KMS-11 (cell line): ENCODE data around the gene NOL7.

ENCODE experiments used
- H2AFZ ChIP-seq: fragments of 200-600 bp; sonication (generic); 2 replicates; pipeline ENCODE4 v1.6.1; 2016; ENCODE audit warnings: antibody characterized with exemption, mixed run types, low read depth
- H3K27ac ChIP-seq: fragments of 200-600 bp; sonication (generic); 2 replicates; pipeline ENCODE4 v1.6.1; 2016; ENCODE audit warnings: mild to moderate bottlenecking, mixed run types
- H3K27me3 ChIP-seq: fragments of 200-600 bp; sonication (generic); 2 replicates; pipeline ENCODE4 v1.6.1; 2017; ENCODE audit warnings: mild to moderate bottlenecking, low read depth, mixed run types, moderate library complexity; ENCODE audit not compliant: insufficient read depth
- H3K36me3 ChIP-seq: fragments of 200-600 bp; sonication (generic); 2 replicates; pipeline ENCODE4 v1.6.1; 2017; ENCODE audit warnings: mild to moderate bottlenecking, mixed run types; ENCODE audit not compliant: insufficient read depth
- H3K4me1 ChIP-seq: fragments of 200-600 bp; sonication (generic); 2 replicates; pipeline ENCODE4 v1.6.1; 2016; ENCODE audit warnings: mild to moderate bottlenecking, low read depth, mixed run types; ENCODE audit not compliant: poor library complexity, severe bottlenecking
- H3K4me2 ChIP-seq: fragments of 200-600 bp; sonication (generic); 2 replicates; pipeline ENCODE4 v1.7.0; 2016; ENCODE audit warnings: mild to moderate bottlenecking, mixed run types
- H3K4me3 ChIP-seq: fragments of 200-600 bp; sonication (generic); IDR thresholded peaks from 2 replicates; pipeline ENCODE4 v1.6.1; 2017; ENCODE audit warnings: low read depth, low read length, mixed read lengths; ENCODE audit not compliant: insufficient read depth
- H3K79me2 ChIP-seq: fragments of 200-600 bp; sonication (generic); 2 replicates; pipeline ENCODE4 v1.6.1; 2016; ENCODE audit warnings: low read depth, mixed run types; ENCODE audit not compliant: insufficient read depth
- H3K9ac ChIP-seq: fragments of 200-600 bp; sonication (generic); 2 replicates; pipeline ENCODE4 v1.6.1; 2016; ENCODE audit warnings: mild to moderate bottlenecking, mixed run types
- H4K20me1 ChIP-seq: fragments of 200-600 bp; sonication (generic); 2 replicates; pipeline ENCODE4 v1.6.1; 2016; ENCODE audit warnings: mild to moderate bottlenecking, mixed run types; ENCODE audit not compliant: insufficient read depth
- TF ChIP-seq, protein P1 (sequence below): fragments of 200-600 bp; sonication (generic); conservative IDR thresholded peaks from 2 replicates; pipeline ENCODE4 v1.6.1; 2017; ENCODE audit warnings: low read depth, mild to moderate bottlenecking, antibody characterized with exemption, low read length, moderate library complexity, mixed read lengths

The NOL7 gene

DNA sequence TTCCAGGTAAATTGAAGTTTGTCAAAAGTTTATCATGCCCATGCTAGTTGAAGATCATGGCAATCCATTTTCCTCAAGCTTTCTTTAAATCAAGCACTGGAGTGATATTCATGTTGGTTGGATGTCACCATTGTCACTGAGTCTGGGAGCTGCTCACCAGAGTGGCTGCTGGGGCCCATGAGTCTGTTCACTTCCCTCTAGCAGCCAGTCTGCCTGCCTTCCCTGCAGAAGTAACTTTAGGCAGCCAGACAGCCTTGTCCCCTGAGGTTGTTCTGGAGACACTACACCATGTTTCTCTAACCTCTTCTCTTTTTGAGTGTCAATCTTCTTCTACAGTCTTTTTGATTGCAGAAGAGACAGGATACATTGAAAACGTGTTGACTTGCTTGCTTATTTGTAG lies 35.2 kb upstream of the NOL7 start:
- H3K9ac ChIP-seq = no peak overlapping the region
- no peaks in the 10 kb centered on the region; the same call in 1 of the 2 replicates for H3K79me2 ChIP-seq
- TF ChIP-seq, protein P1, sequence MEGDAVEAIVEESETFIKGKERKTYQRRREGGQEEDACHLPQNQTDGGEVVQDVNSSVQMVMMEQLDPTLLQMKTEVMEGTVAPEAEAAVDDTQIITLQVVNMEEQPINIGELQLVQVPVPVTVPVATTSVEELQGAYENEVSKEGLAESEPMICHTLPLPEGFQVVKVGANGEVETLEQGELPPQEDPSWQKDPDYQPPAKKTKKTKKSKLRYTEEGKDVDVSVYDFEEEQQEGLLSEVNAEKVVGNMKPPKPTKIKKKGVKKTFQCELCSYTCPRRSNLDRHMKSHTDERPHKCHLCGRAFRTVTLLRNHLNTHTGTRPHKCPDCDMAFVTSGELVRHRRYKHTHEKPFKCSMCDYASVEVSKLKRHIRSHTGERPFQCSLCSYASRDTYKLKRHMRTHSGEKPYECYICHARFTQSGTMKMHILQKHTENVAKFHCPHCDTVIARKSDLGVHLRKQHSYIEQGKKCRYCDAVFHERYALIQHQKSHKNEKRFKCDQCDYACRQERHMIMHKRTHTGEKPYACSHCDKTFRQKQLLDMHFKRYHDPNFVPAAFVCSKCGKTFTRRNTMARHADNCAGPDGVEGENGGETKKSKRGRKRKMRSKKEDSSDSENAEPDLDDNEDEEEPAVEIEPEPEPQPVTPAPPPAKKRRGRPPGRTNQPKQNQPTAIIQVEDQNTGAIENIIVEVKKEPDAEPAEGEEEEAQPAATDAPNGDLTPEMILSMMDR = no peak
- no peak overlapping the region for H3K4me2 ChIP-seq
- no peak overlapping the region for H2AFZ ChIP-seq
- no peaks in the 10 kb centered on the region for H4K20me1 ChIP-seq
- no peak overlapping the region for H3K27ac ChIP-seq
- H3K36me3 ChIP-seq = no peaks in the 10 kb centered on the region
- peaks cover 7% of the 10 kb centered on the region for H3K4me1 ChIP-seq
- no peak overlapping the region for H3K4me3 ChIP-seq
- no peaks in the 10 kb centered on the region for H3K27me3 ChIP-seq

DNA sequence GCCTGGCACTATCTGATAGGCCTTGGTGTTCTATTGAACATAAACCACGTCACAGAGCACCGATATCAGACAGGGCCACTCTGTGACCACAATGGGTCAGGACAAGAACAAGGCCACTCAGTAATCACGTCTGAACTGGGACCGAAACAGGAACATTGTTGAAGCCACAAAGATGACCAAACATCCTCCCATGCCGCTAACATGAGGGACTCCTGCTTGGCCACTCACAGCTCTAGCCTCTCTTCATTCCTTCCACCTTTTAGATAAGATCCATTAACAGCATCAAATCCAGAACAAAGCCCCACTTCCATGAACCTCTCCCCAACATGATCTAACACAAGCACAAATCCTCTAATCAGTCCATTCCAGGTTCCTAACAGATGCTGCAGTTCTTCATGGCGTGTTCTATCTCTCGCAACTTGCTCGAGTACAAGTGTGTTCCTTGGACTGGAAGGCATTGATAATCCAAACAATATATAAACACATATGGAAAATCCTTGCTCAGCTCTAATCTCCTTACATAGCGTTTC lies 33.4 kb upstream of the NOL7 start:
- H3K27ac ChIP-seq = no peak overlapping the region
- no peaks in the 10 kb centered on the region for H3K4me1 ChIP-seq
- H3K9ac ChIP-seq = no peak overlapping the region
- no peaks in the 10 kb centered on the region for H3K79me2 ChIP-seq
- H2AFZ ChIP-seq = no peak overlapping the region
- no peaks in the 10 kb centered on the region for H4K20me1 ChIP-seq
- no peaks in the 10 kb centered on the region for H3K36me3 ChIP-seq
- H3K4me3 ChIP-seq = no peak overlapping the region
- TF ChIP-seq, protein P1 = no peak
- H3K4me2 ChIP-seq = no peak overlapping the region
- H3K27me3 ChIP-seq = no peaks in the 10 kb centered on the region

DNA sequence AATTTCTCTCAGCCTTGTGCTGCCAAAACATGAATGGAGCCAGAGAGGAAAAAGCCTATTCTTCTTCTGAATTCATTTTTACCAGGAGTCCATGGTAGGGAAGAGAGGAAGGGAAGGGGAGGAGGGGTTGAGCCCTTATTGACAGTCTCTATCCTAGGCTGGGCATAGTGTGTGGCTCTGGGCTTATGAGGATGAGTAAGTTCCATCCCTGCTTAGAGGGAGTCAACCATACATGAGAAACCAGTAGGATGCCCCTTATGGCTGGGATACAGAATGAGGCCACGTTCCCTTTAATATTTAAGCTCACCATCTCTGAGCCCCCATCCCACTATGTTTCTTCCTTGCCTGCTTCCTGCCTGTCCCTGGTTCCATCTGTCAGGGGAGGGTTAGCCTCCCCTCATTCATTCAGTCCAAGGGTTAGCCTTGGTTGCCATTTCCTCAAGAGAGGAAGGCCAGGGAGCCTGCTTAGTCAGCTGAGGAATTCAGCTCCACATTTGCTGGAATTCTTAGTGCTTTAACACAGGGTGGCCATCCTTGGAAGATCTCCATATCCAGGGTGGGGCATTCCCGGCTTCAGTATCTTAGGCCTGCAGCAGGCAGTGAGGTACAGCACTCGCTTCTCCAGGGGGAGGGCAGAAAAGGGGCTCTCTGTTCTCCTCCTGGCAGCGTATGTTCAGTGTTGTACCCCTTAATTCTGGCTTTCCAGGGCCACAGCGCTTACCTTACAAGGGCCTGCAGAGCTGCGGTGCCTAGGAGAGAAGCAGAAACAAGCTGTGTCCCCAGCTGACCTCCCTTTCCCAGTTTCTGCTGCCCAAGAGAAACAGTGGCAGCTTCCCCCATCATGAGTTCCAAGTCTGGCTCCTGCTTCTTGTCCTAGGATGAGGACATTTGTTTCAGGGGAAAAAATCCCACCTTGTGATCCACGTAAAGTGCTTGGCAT lies 28.3 kb upstream of the NOL7 start:
- Histone ChIP-seq H3K4me2 (no peak overlapping the region), H2AFZ (no peak overlapping the region), H3K79me2 (no peaks in the 10 kb centered on the region), H3K4me1 (no peaks in the 10 kb centered on the region), H4K20me1 (no peaks in the 10 kb centered on the region), H3K4me3 (no peak overlapping the region), H3K27me3 (no peaks in the 10 kb centered on the region), H3K36me3 (no peaks in the 10 kb centered on the region), H3K9ac (no peak overlapping the region), H3K27ac (no peak overlapping the region)
- TF ChIP-seq, protein P1 = no peak

DNA sequence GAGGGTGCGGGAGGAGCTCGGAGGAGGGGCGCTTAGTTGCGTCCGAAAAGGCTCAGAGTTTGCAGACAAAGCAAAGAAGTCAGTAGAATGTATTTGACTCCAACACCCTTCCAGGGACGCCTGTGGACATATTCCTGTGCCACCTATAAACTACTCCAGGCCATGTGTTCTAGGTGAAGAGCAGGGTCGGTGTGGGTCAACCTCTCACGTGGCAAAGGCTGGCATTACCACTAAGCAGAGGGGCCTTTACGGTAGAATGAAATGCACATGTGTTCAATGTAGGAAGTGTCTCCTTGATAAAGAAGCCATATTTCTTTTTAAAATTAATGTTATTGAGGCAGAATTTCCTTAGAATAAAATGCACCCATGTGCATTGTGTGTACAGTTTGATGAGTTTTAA lies 25.3 kb upstream of the NOL7 start:
- Histone ChIP-seq H4K20me1 (no peaks in the 10 kb centered on the region), H3K36me3 (no peaks in the 10 kb centered on the region), H3K27me3 (no peaks in the 10 kb centered on the region), H3K4me1 (no peaks in the 10 kb centered on the region), H2AFZ (no peak overlapping the region), H3K27ac (no peak overlapping the region), H3K79me2 (no peaks in the 10 kb centered on the region), H3K4me3 (no peak overlapping the region), H3K4me2 (no peak overlapping the region), H3K9ac (no peak overlapping the region)
- TF ChIP-seq, protein P1 = no peak
